Adrenal gland (tissue), 12 donors: ENCODE results near the gene RFC2. TPM values are rescaled to one million over a fixed set of nuclear protein-coding genes. Genes with fewer than 3 reads are reported as not detected.
A peak's percentile ranks its signal among the peaks of the same experiment; 100 is the strongest.

Experiments used
- DNase-seq, 7 donors: peaks; one replicate each; pipeline ENCODE4 v3.0.0-alpha.2; 2019 to 2020
- H3K27ac ChIP-seq, 5 donors: fragments of 200-600 bp; sonication (generic) in 4 of 5; 1 replicate in 3 of 5; 2 replicates in 2 of 5; pipeline versions ENCODE4 v1.5.1 to v1.8.0; 2016 to 2020; ENCODE audit warnings: mild to moderate bottlenecking in 1 of 5
- H3K27me3 ChIP-seq: fragments of 200-600 bp; 2 replicates; pipeline ENCODE4 v1.8.0; 2021
- H3K36me3 ChIP-seq, 2 donors: fragments of 200-600 bp; replicated peaks in 1 of 2; 1 replicate in 1 of 2; 2 replicates in 1 of 2; pipeline versions ENCODE4 v1.5.1 to v1.8.0; 2018 to 2022
- H3K4me1 ChIP-seq, 2 donors: fragments of 200-600 bp; replicated peaks in 1 of 2; 1 replicate in 1 of 2; 2 replicates in 1 of 2; pipeline versions ENCODE4 v1.5.1 to v1.8.0; 2018 to 2021
- H3K4me3 ChIP-seq, 4 donors: fragments of 200-600 bp; sonication (generic) in 3 of 4; one replicate each; pipeline ENCODE4 v1.5.1; 2016 to 2018
- H3K9me3 ChIP-seq, 3 donors: fragments of 200-600 bp; sonication (generic) in 1 of 3; replicated peaks in 1 of 3; 1 replicate in 2 of 3; 2 replicates in 1 of 3; pipeline versions ENCODE4 v1.5.1 to v1.8.0; 2016 to 2021
- CTCF ChIP-seq, 6 experiments: fragments of 450-650 bp in 4 of 6; fragments of 200-600 bp in 2 of 6; sonication (generic) in 1 of 6; IDR thresholded peaks; 1 replicate in 5 of 6; 2 replicates in 1 of 6; pipeline versions ENCODE4 v1.5.1 to v1.8.0; 2016 to 2021; ENCODE audit warnings: antibody characterized with exemption in 6 of 6, mild to moderate bottlenecking in 2 of 6, moderate library complexity in 1 of 6
- POLR2A ChIP-seq, 2 donors: fragments of 450-650 bp; IDR thresholded peaks; one replicate each; pipeline ENCODE4 v1.6.1; 2017; ENCODE audit warnings: antibody characterized with exemption in 2 of 2, mild to moderate bottlenecking in 2 of 2, moderate library complexity in 1 of 2
- WGBS, 4 donors: extraction: QIAGEN DNeasy Blood & Tissue Kit in 2 of 4; methylation state at CpG; one replicate each; pipeline versions ENCODE4 v1.1.5 to v1.1.7; 2013 to 2017; 5-methylcytosine and 5-hydroxymethylcytosine counted together
- intact Hi-C, 2 donors: fragments of 100-400 bp; cut with DNase I; formaldehyde crosslinking; loops; one replicate each; pipeline versions ENCODE4 v1.14.1 to v1.15.0; 2022 to 2023
- polyA plus RNA-seq, 3 donors: library from polyadenylated mRNA; stranded (reverse); fragments of 200-250 nt in 2 of 3; fragments of 350-450 nt in 1 of 3; fragmentation: Illumina TruSeq in 1 of 3; extraction: RNeasy Lipid Tissue Mini Kit (QIAGEN cat#74804) in 1 of 3; gene quantifications; one replicate each; pipeline ENCODE4 v1.2.3, GENCODE V29; 2013 to 2014
- total RNA-seq, 9 donors: library from RNA; depleted of rRNA in 4 of 9; stranded (reverse); fragments of >200 nt in 4 of 9; fragments of 120-200 nt in 1 of 9; fragmentation: NEBNext Ultra II Directional in 1 of 9; extraction: Animal tissue kit (Norgen Biotek cat#: 25700) in 1 of 9; gene quantifications; one replicate each; pipeline versions ENCODE4 v1.1.0 to v1.2.4, GENCODE V29; 2013 to 2023
- donor health status: healthy with polysubstance abuse.
- donor health status: Bipolar disorder and iron deficiency.
- donor health status: DM: yes; HTN: yes; CAD: no.
- donor health status: DM: no; HTN: no; CAD: no.
- donor health status: DM: no; HTN: no; CAD: no.
- donor health status: DM: yes; HTN: yes; CAD: no.

Gene RFC2
- total and polyA plus RNA-seq, 12 donors = 9.3 to 23.2 (median 14.6) TPM

GRCh38 chr7:74299401-74299800, 45.2 kb upstream of the RFC2 start:
- TF ChIP-seq CTCF (IDR thresholded peaks at IDR 0.05) (no peak), POLR2A (IDR thresholded peaks at IDR 0.05) (no peak)
- H3K36me3 ChIP-seq = no peaks in the 10 kb centered on the region
- H3K4me1 ChIP-seq = peaks cover 7 to 11% of the 10 kb centered on the region in 2 donors
- no peak overlapping the region for H3K27ac ChIP-seq
- DNase-seq = no peak
- no peaks in the 10 kb centered on the region for H3K27me3 ChIP-seq
- intact Hi-C loops = loop anchor here in 1 of 2 donors (10.0 kb wide), 2 partner anchors 95 kb away; no protein-coding TSS in a partner anchor
- no peak overlapping the region for H3K4me3 ChIP-seq
- WGBS, 4 donors = 92 to 100% (median 95%) methylated on average over 5 to 8 of the region's 8 CpGs
- no peaks in the 10 kb centered on the region for H3K9me3 ChIP-seq

GRCh38 chr7:74297516-74298233, 43.5 kb upstream of the RFC2 start:
- H3K27ac ChIP-seq = no peak overlapping the region
- H3K4me1 ChIP-seq = peaks cover 10 to 16% of the 10 kb centered on the region in 2 donors
- no peak for DNase-seq
- TF ChIP-seq CTCF (IDR thresholded peaks at IDR 0.05) (no peak), POLR2A (IDR thresholded peaks at IDR 0.05) (no peak)
- H3K4me3 ChIP-seq = no peak overlapping the region
- no peaks in the 10 kb centered on the region for H3K27me3 ChIP-seq
- WGBS, 4 donors = 93 to 96% (median 94%) methylated on average over 15 of the region's 15 CpGs
- H3K36me3 ChIP-seq = no peaks in the 10 kb centered on the region
- intact Hi-C loops = loop anchor here in 1 of 2 donors (10.0 kb wide), 2 partner anchors 93 to 97 kb away; no protein-coding TSS in a partner anchor
- H3K9me3 ChIP-seq = no peaks in the 10 kb centered on the region

- H3K27me3 ChIP-seq = no peaks in the 10 kb centered on the region
- 41 to 56% (median 55%) methylated on average over 11 to 17 of the region's 17 CpGs for WGBS, 4 donors
Observed at GRCh38 chr7:74294191-74294998, 40.2 kb upstream of the RFC2 start.

More at GRCh38 chr7:74294191-74294998, 40.2 kb upstream of the RFC2 start:
- no peaks in the 10 kb centered on the region for H3K36me3 ChIP-seq
- DNase-seq = peak in 2 of 7 donors; percentile 37 to 61
- H3K4me1 ChIP-seq = peaks cover 20 to 31% of the 10 kb centered on the region in 2 donors
- intact Hi-C loops = loop anchor here in 1 of 2 donors (5.0 to 10.0 kb wide), 3 partner anchors 42 to 100 kb away; partner anchors contain the start of gene RFC2
- H3K4me3 ChIP-seq = peak overlapping the region in 1 of 4 donors; percentile 5
- H3K27ac ChIP-seq = peak overlapping the region in 2 of 5 donors; percentile 60 to 64
- H3K9me3 ChIP-seq = no peaks in the 10 kb centered on the region
- no peak for TF ChIP-seq POLR2A (IDR thresholded peaks at IDR 0.05)
- TF ChIP-seq CTCF (IDR thresholded peaks at IDR 0.05) = no peak
